COLO668 (cell line): ENCODE results near the gene NEURL3.
"Not testable (repeated sequence)": the region's sequence is repeated elsewhere in the genome, so short reads cannot be mapped to it uniquely, and the experiment has no call there.

Source experiments
- DNase-seq: peaks from one replicate; lab custom pipeline; 2025; ENCODE audit not compliant: unreplicated experiment; lab: John Stamatoyannopoulos, UW

The NEURL3 gene

DNA sequence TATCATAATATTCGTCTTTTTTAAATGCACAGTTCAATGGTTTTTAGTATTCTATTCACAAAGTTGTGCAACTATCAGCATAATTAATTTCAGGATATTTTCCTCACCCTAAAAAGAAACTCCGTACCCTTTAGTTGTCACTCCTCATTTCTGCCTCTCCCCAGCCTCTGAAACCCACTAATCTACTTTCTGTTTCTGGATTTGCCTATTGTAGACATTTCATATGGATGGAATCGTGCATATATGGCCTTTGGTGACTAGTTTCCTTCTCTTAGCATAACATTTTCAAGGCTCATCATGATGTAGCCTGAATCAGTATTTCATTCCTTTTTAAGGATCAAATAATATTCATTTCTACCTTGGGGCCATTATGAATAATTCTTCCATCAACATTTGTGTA is 18.5 kb downstream of the NEURL3 start:
- DNase-seq: no peak

- DNase-seq: peak; percentile 56
Observed at GRCh38 chr2:96485751-96486651, 19.2 kb downstream of the NEURL3 start.

GRCh38 chr2:96485350-96485749 is 19.8 kb downstream of the NEURL3 start:
- DNase-seq: no peak

DNA sequence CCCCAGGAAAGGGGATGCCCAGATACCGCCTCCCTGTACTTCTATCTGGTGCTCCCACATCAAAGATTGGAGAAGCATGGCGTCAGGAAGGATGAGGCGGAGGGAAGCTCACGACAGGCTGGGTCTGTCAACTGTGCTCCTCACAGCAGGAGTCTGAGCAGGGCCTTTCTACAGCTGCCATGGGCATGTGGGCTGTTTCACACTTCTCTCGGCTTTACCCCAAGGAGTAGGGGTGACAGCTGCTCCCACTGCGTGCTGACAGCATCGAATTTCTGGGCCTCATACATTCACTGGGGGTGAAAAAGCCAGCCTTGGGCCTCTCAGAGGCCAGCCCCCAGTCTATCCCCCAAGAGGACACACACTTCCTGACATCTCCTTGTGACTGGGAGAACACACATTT is 21.1 kb downstream of the NEURL3 start:
- DNase-seq: no peak

GRCh38 chr2:96477458-96477857 is 27.7 kb downstream of the NEURL3 start:
- DNase-seq: no peak

DNA sequence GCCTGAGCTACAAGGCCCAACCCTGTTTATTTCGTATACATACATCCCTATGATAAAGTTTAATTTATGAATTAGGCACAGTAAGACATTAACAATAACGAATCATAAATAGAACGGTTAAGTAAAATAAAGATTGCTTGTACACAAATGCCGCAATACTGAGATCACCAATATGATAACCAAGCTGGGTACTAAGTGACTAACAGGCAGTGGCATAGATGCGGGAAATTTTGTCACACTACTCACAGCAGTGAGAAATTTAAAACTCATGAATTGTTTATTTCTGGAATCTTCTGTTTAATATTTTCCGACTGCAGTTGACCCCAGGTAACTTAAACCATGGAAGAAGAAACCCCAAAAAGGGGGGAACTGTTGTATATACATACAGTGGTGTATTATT is 33.4 kb downstream of the NEURL3 start:
- no peak for DNase-seq

DNA sequence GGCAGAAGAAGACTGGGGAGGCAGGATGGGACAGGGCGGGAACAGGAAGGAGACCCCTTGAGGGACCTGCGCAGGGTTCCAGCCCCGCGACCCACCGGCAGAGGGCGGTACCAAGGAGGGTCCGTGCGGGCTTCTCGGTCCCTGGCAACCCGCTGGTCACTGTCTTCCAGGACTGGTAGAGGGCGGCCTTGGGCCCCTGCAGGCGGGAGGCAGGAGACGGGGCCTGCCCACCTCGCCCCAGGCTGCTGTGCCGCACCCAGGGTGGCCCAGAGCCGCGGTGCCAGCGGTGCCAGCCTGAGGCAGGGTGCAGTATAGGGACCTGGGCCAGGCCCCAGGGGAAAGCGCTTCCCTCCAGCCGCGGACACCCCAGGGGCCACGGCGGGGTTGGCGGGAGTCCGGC is 34.5 kb downstream of the NEURL3 start:
- DNase-seq: peak; percentile 40

- no peak for DNase-seq
Observed at GRCh38 chr2:96470109-96470508, 35.0 kb downstream of the NEURL3 start.

DNA sequence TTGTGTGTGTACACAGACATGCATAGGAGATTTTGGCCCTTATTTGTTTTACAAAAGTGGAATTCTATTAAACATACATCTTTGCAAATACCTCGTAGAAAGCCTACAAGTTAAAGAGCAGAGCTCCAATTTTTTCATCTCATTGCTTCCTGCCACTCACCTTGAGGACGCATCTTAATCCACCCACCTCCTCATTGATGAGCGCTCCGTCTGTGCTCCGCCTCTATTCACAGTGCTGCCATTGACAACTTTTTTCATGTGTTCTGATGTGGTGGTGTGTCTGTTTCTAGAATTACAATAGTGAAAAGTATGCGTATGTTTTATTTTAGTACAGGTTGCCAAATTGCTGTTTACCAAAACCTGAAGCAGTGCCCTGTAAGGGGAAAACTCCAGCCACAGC is 36.3 kb downstream of the NEURL3 start:
- no peak for DNase-seq

DNA sequence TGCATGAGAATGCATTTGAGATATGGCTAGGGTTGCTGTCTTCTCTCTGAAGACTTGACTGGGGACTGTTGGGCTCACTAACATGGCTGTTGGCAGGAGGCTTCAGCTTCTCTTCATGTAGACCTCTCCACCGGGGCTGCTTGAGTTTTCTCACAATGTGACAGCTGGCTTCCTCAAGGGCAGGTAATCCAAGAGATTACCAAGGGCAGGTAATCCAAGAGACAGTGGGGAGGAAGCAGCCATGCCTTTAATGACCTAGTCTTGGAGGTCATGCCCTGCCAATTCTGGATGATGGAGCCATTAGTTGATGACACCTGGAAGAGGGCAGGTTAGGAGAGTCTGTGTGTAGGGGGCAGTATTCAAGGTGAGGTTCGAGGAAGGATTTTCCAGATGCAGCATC is 40.5 kb downstream of the NEURL3 start:
- no peak for DNase-seq

DNA sequence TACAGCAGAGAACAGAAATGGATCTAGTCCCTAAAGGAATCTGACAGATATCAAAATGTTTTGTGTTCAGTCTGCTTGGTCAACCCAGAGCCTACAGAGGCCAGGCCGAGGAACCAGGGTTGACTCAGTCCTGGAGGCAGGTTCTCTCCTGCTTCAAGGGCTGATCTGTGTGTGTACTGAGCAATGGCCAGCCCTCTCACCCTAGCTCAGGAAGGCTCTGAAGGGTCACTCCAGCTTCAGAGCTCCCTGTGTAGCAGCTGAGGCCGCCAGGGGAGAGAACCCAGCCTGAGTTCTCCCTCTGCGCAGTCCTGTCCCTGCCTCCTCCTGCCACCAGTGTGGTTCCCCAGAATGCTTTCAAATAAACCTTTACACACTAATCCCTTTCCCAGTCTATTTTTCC is 41.1 kb downstream of the NEURL3 start:
- DNase-seq: no peak

DNA sequence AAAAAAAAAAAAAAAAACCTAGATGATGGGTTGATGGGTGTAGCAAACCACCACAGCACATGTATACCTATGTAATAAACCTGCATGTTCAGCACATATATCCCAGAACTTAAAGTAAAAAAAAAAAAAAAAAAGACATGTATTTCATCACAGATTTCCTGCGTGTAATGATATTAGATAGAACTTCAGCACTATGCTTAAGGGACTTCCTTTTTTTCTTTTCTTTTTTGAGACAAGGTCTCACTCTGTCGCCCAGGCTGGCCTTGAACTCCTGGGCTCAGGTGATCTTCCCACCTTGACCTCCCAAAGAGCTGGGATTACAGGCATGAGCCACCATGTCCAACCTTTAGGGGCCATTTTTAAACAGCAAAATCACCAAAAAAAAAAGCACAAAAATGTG is 42.0 kb downstream of the NEURL3 start:
- no peak for DNase-seq

DNA sequence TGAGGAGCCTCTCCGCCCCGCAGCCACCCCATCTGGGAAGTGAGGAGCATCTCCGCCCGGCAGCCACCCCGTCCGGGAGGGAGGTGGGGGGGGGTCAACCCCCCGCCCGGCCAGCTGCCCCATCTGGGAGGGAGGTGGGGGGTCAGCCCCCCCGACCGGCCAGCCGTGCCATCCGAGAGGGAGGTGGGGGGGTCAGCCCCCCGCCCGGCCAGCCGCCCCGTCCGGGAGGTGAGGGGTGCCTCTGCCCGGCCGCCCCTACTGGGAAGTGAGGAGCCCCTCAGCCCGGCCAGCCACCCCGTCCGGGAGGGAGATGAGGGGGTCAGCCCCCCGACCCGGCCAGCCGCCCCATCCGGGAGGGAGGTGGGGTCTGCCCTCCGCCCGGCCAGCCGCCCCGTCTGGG is 43.5 kb downstream of the NEURL3 start:
- DNase-seq: not testable (repeated sequence)

DNA sequence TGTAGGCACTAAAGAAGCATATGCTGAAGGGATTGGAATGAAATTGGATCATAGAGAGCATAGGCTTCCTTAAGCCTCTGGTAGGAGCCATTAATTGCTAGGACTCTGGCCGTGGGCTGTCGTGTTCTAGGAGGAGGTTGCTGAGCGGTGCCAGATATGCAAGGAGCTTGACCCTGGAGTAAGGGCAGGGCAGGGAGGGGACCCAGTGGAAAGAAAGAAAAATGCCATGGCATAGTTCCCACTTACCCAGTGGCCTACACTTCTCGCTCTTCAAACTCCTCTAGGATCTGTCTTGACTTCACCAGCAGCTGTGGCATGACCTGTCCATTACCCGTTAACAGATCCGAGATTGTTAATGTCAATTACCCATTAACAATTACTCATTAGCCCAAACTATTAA is 53.1 kb downstream of the NEURL3 start:
- DNase-seq: no peak

DNA sequence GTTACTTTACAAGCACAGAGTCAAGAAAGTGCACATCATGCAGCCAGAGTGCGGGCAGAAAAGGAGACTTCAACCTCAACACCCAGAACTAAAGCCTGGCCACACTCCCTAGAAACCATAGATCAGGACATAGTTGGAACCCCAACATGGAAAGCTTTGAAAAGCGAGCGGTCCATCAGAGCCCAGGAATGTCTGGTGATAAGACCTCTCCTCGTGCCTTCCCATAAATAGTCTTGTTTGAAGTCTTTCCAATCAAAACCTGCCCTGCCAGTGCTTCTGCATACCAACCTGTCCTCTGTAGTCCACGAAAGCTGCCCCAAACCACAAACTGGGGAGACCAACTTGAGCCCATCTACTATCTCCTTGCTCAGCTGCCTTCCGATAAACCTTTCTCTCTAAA is 55.5 kb downstream of the NEURL3 start:
- DNase-seq: no peak

GRCh38 chr2:96449174-96449573 is 56.0 kb downstream of the NEURL3 start:
- DNase-seq: no peak

GRCh38 chr2:96447726-96448125 is 57.4 kb downstream of the NEURL3 start:
- no peak for DNase-seq
